Gastroesophageal sphincter (tissue), 4 donors: ENCODE data around the gene PIANP. TPM values are rescaled to one million over a fixed set of nuclear protein-coding genes. Genes with fewer than 3 reads are reported as not detected.

ENCODE experiments used
- ATAC-seq: fragments of 150-250 bp; one replicate; pipeline ENCODE4 v1.9.1; 2016; ENCODE audit warnings: mild to moderate bottlenecking, moderate library complexity
- H3K27ac ChIP-seq, 4 donors: fragments of 200-600 bp; sonication (generic) in 3 of 4; 1 replicate in 3 of 4; 2 replicates in 1 of 4; pipeline ENCODE4 v1.5.1; 2016 to 2019
- H3K27me3 ChIP-seq: fragments of 200-600 bp; sonication (generic); one replicate; pipeline ENCODE4 v1.5.1; 2019
- H3K36me3 ChIP-seq, 2 donors: fragments of 200-600 bp; sonication (generic); one replicate each; pipeline ENCODE4 v1.5.1; 2019; ENCODE audit warnings: control low read depth in 1 of 2
- H3K4me1 ChIP-seq, 3 donors: fragments of 200-600 bp; sonication (generic); 1 replicate in 2 of 3; 2 replicates in 1 of 3; pipeline ENCODE4 v1.5.1; 2016 to 2019; ENCODE audit warnings: control low read depth in 2 of 3
- H3K4me3 ChIP-seq, 2 donors: fragments of 200-600 bp; sonication (generic); one replicate each; pipeline ENCODE4 v1.5.1; 2019; ENCODE audit warnings: mild to moderate bottlenecking in 1 of 2, moderate library complexity in 1 of 2
- H3K9me3 ChIP-seq, 3 donors: fragments of 200-600 bp; sonication (generic); one replicate each; pipeline ENCODE4 v1.5.1; 2017 to 2019; ENCODE audit warnings: control low read depth in 2 of 3
- EP300 ChIP-seq: sonication (generic); formaldehyde crosslinking; IDR thresholded peaks from one replicate; pipeline ENCODE4 v1.6.1; 2017; ENCODE audit warnings: antibody characterized with exemption, mild to moderate bottlenecking
- POLR2A ChIP-seq, 2 donors: fragments of 450-650 bp; IDR thresholded peaks; one replicate each; pipeline ENCODE4 v1.6.1; 2017; ENCODE audit warnings: antibody characterized with exemption in 2 of 2, mild to moderate bottlenecking in 2 of 2, moderate library complexity in 1 of 2
- POLR2AphosphoS5 ChIP-seq: sonication (generic); formaldehyde crosslinking; IDR thresholded peaks from one replicate; pipeline ENCODE4 v1.6.1; 2017; ENCODE audit warnings: antibody characterized with exemption
- WGBS, 2 donors: methylation state at CpG; one replicate each; pipeline ENCODE4 v1.1.5; 2018; ENCODE audit warnings: low coverage in 1 of 2; 5-methylcytosine and 5-hydroxymethylcytosine counted together
- total RNA-seq, 4 donors: library from RNA; depleted of rRNA; stranded (reverse); fragments of >200 nt; gene quantifications; one replicate each; pipeline ENCODE4 v1.1.0, GENCODE V29; 2016
- TF ChIP-seq, protein P1 (sequence below), 4 experiments: fragments of 200-600 bp in 2 of 4; fragments of 450-650 bp in 2 of 4; sonication (generic) in 1 of 4; IDR thresholded peaks; one replicate each; pipeline ENCODE4 v1.5.1; 2017 to 2019; ENCODE audit warnings: antibody characterized with exemption in 4 of 4, mild to moderate bottlenecking in 2 of 4, moderate library complexity in 2 of 4

Gene PIANP
- total RNA-seq, 4 donors from 2014 or later = 0.46 to 1.2 (median 0.73) TPM

- no peaks in the 10 kb centered on the region for H3K9me3 ChIP-seq
- no peak overlapping the region for H3K27ac ChIP-seq
- peak; percentile 8 for ATAC-seq
Measured at GRCh38 chr12:6701078-6701768, 608 bp upstream of the PIANP start.

DNA sequence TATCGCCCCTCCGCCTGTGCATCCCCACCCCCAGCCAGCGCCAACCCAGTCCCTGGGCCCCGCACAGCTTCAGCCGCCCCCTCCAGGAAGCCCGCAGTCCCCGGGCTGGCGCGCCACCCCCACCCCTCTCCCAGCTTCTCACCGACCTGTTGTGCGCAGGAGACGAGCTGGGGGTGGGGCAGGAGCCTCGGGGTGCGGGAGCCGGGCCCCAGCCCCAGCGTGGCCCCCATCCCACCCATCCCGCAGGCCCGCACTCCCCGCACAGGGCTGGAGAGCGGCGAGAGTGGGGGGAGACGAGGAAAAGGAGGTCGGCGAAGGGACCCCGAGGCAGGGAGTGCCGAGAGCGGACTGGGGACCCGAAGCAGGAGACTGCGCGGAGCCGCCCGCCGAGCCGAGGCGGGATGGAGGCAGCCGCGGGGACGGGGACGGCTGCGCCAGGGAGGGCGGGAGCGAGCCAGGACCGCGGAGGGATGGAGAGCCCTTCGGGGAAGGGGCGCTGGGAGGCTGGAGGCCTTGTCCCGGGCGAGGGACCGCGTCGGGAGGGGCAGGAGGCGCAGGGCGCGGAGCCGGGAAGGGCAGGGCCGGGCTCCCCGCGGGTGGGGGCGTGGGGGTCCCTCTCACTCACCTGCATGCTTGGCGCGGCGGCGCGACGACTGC is 498 bp downstream of the PIANP start:
- 0% methylated on average over 3 of the region's 65 CpGs for WGBS, 2 donors
- TF ChIP-seq POLR2AphosphoS5 (no peak), EP300 (no peak), POLR2A (IDR thresholded peaks at IDR 0.05) (no peak)
- TF ChIP-seq, protein P1, sequence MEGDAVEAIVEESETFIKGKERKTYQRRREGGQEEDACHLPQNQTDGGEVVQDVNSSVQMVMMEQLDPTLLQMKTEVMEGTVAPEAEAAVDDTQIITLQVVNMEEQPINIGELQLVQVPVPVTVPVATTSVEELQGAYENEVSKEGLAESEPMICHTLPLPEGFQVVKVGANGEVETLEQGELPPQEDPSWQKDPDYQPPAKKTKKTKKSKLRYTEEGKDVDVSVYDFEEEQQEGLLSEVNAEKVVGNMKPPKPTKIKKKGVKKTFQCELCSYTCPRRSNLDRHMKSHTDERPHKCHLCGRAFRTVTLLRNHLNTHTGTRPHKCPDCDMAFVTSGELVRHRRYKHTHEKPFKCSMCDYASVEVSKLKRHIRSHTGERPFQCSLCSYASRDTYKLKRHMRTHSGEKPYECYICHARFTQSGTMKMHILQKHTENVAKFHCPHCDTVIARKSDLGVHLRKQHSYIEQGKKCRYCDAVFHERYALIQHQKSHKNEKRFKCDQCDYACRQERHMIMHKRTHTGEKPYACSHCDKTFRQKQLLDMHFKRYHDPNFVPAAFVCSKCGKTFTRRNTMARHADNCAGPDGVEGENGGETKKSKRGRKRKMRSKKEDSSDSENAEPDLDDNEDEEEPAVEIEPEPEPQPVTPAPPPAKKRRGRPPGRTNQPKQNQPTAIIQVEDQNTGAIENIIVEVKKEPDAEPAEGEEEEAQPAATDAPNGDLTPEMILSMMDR (IDR thresholded peaks at IDR 0.05) = no peak
- peak; percentile 51 for ATAC-seq
- Histone ChIP-seq H3K9me3 (no peaks in the 10 kb centered on the region), H3K4me1 (peaks cover 0 to 19% (median 14%) of the 10 kb centered on the region in 3 donors), H3K27ac (peak overlapping the region in 2 of 4 donors; percentile 14 to 41), H3K36me3 (no peaks in the 10 kb centered on the region), H3K27me3 (peaks cover 100% of the 10 kb centered on the region), H3K4me3 (peak overlapping the region; percentile 12 to 62)

More at GRCh38 chr12:6701078-6701768, 608 bp upstream of the PIANP start:
- WGBS, 2 donors = 30 to 76% methylated on average over 3 to 13 of the region's 13 CpGs
- Histone ChIP-seq H3K4me3 (peak overlapping the region in 1 of 2 donors; percentile 62), H3K36me3 (no peaks in the 10 kb centered on the region), H3K27me3 (peaks cover 100% of the 10 kb centered on the region), H3K4me1 (peaks cover 0 to 19% (median 14%) of the 10 kb centered on the region in 3 donors)
- TF ChIP-seq POLR2A (IDR thresholded peaks at IDR 0.05) (no peak), POLR2AphosphoS5 (no peak), EP300 (no peak)
- TF ChIP-seq, protein P1 (IDR thresholded peaks at IDR 0.05) = no peak

DNA sequence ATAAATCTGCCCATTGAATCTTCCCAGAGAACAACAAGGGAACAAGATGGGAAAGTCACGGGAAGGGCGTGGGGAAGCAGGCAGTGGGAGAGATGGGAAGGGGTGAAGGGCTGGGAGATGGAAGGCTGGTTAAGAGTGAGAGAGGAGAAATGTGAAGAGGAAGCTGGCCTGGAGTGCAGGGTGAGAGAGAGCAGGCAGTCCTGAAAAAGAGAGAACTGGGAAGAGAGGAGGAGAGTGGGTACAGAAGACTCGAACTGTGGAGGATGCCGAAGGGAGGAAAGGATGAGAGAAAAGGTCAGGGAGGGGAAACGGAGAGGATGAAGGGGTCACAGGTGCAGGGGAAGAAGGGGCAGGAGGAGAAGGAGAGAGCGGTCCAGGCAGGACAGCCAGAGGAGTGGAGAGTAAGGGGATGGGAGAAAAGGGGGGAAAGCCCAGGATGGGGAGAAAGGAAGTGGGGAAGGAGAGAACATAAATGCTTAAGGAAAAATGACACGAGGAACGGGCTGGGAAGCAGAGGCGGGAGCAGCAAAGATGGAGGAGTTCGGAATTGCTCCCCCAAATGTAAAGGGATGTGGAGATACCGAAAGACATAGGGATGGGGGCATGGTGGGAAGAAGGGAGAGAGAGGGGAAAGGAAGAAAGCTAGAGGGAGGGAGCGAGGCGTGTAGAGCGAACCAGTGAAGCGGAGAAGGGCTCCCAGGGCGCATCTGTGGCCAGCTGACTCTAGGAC is 1.2 kb downstream of the PIANP start:
- 21 to 22% methylated on average over 12 to 16 of the region's 16 CpGs for WGBS, 2 donors
- Histone ChIP-seq H3K27me3 (peaks cover 100% of the 10 kb centered on the region), H3K4me1 (peaks cover 0 to 19% (median 14%) of the 10 kb centered on the region in 3 donors), H3K9me3 (no peaks in the 10 kb centered on the region), H3K36me3 (no peaks in the 10 kb centered on the region), H3K27ac (no peak overlapping the region), H3K4me3 (peak overlapping the region; percentile 12 to 62)
- no peak for TF ChIP-seq POLR2A (IDR thresholded peaks at IDR 0.05)
- no peak for TF ChIP-seq EP300
- TF ChIP-seq POLR2AphosphoS5 = no peak
- TF ChIP-seq, protein P1 (IDR thresholded peaks at IDR 0.05) = no peak
- ATAC-seq = no peak

DNA sequence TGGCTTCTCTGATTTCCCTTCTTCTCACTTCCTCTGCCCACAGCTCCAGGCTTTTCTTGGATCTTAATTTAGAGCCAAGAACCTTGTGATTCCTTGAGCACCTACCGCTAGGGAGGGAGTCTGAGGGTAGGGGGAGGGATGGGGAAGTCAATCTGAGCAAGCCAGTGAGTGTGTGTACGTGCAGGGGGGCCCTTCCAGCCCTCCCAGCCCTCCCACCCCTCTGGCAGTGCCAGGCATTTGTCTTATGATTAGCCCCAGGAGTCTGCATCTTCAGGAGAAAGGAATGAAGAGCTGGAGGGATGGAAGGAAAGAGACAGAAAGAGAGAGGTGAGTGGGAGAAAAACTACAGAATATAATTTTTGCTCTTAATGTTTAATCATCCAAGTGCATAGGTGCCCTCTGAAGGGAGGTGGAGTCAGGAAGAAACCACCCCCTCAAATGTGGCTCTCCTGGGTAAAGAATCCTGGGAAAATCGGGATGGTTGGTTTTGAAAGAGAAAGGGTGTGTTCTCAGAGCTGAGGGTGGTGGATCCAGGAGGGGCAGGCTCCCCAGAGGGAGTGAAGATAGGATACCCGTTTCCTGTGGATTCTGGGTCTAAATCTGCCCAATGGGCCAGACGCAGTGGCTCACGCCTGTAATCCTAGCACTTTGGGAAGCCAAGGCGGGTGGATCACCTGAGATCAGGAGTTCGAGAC is 2.1 kb downstream of the PIANP start:
- H3K27me3 ChIP-seq = peaks cover 93% of the 10 kb centered on the region
- no peaks in the 10 kb centered on the region for H3K9me3 ChIP-seq
- H3K27ac ChIP-seq = no peak overlapping the region
- H3K4me3 ChIP-seq = no peak overlapping the region
- peaks cover 0 to 19% (median 14%) of the 10 kb centered on the region in 3 donors for H3K4me1 ChIP-seq
- 55 to 57% methylated on average over 4 to 6 of the region's 8 CpGs for WGBS, 2 donors
- TF ChIP-seq EP300 = no peak
- TF ChIP-seq POLR2AphosphoS5 = no peak
- no peak for TF ChIP-seq POLR2A (IDR thresholded peaks at IDR 0.05)
- TF ChIP-seq, protein P1 (IDR thresholded peaks at IDR 0.05) = no peak
- no peaks in the 10 kb centered on the region for H3K36me3 ChIP-seq
- no peak for ATAC-seq
